NK-92 (cell line): ENCODE measurements around the gene SLC2A9.

Experiments
- DNase-seq: peaks from one replicate; lab custom pipeline; 2025; ENCODE audit not compliant: unreplicated experiment; lab: John Stamatoyannopoulos, UW

Gene SLC2A9

DNA sequence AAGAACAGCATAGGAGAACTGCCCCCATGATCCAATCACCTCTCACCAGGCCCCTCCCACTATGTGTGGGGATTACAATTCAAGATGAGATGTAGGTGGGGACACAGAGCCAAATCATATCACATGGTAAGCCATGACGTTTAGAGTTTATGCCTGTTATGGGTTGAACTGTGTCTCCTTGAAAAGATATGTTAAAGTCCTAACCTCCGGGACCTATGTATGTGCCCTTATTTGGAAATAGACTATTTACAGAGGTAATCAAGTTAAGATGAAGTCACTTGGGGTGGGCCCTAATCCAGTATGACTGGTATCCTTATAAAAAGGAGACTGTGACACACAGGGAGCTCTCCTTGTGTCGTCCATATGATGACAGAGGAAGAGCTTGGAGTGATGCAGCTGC lies 25.2 kb upstream of the SLC2A9 start:
- no peak for DNase-seq

- no peak for DNase-seq
Measured at GRCh38 chr4:10045481-10045880, 24.2 kb upstream of the SLC2A9 start.

- DNase-seq, result no peak
Measured at GRCh38 chr4:10041036-10041435, 19.7 kb upstream of the SLC2A9 start.

GRCh38 chr4:10040049-10040892 lies 19.0 kb upstream of the SLC2A9 start:
- DNase-seq, result no peak

- no peak for DNase-seq
Measured at GRCh38 chr4:10036807-10037342, 15.6 kb upstream of the SLC2A9 start.

GRCh38 chr4:10035130-10035529 lies 13.8 kb upstream of the SLC2A9 start:
- no peak for DNase-seq

DNA sequence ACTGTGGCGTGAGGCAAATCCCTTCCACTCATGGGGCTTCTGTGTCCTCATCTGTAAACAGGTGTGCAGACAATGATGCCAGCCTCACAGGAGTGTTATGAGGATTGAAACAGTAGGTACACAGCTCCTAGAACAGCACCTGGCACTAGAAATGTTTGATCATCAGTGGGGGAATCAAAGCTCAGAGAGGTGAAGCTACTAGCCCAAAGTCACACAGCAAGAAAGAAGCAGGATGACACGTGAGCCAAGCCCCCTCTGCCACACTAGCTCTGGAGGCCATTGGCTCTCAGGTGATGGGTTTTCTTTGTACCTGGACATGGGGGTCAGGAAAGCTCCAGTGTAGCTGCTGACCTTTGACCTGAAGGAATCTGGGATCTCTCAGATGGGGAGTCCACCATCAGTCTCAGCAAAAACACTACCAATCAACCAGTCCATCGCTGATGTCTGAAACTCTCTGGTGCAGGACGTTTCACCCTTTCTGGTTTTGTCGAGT lies 13.4 kb upstream of the SLC2A9 start:
- DNase-seq, result no peak

GRCh38 chr4:10034136-10034535 lies 12.8 kb upstream of the SLC2A9 start:
- DNase-seq, result no peak

- no peak for DNase-seq
Measured at GRCh38 chr4:10033191-10033881, 12.0 kb upstream of the SLC2A9 start.

DNA sequence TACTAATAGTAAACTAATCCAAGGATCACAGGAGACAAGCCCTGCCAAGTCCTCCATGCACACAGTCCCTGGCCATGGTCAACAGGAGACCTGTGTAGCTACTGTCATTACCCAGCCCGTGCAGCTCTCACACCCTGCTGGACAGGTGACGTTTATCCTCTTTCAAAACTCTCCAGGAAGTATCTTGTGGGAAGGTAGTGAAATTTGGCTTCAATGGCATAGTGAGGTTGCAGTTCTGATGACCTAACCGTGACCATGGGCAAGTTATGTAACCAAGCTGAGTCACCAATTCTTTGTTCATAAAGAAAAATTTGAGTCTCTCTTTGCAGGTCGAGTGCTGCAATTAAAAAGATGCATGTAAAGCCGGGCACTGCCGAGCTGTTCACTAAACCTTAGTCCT lies 11.3 kb upstream of the SLC2A9 start:
- no peak for DNase-seq

DNA sequence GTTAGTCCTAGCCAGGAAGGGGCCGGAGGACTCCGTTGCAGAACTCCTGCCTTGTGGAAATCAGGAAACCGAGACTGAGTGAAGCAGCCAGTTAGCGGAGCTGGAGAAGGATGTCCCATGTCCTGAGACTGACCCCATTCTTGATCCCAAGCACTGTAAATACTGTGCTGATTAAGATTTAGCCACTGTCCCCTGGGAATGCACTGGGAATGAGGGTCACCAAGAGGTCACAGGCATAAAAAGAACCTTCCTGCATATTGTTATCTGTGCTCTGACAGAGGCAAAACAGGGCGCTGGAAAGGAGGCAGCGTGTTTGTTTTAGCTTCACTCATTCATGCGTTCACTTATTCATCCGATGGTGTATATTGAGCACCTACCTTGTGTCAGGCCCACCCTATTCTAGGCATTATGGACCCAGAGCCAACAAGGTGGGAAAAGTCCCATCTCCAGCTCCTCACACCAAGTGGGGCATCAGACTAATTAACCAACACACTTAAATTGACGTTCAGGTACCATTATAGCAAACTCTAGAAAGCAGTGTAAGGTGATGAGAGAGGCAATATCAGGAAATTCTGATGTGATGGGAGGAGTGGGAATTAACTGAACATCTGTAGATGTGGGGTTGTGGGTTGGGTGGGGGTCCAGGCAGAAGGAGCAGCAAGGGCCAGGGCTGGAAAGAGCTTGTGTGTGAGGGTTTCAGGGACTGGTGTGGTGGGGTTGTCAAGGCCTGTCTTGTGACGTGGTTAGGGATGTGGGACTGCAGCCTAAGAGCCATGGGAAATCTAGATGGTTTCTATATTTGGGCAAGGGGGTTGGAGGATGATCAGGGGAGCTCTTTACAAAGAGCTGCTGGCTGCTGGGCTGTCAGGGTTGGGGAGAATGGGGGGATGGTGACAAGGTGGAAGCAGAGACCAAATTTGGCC lies 10.6 kb upstream of the SLC2A9 start:
- no peak for DNase-seq

GRCh38 chr4:10030972-10031667 lies 9.8 kb upstream of the SLC2A9 start:
- no peak for DNase-seq

DNA sequence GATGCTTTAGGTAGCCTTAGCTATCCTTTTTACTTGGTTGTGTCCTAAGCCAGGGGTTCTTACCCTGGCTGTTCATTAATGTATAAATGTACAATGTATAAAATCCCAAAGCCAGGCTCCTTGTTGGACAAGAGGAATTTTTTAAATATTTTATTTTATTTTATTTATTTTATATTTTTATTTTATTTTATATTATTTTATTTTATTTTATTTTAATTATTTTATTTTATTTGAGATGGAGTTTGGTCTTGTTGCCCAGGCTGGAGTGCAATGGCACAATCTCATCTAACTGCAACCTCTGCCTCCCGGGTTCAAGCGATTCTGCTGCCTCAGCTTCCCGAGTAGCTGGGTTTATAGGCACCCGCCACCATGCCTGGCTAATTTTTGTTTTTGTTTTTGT lies 8.1 kb upstream of the SLC2A9 start:
- no peak for DNase-seq

DNA sequence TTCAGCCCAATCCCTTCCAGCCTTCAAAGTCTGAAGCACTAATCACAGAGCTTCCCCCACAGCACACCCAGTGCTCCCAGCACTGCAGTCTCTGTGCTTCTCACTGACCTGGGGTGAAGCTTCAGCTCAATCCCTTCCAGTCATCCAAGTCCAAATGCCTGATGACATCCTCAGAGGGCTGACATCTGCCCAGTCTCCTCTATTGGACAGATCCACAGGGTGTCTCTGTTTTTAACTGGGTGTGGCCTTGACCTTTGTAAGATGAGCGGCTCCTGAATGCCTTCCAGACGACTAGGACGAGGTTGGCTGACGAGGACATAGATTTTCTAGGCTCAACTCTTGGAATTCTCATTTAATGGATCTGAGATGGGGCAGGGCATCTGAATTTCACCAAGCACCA lies 7.6 kb upstream of the SLC2A9 start:
- DNase-seq, result no peak

DNA sequence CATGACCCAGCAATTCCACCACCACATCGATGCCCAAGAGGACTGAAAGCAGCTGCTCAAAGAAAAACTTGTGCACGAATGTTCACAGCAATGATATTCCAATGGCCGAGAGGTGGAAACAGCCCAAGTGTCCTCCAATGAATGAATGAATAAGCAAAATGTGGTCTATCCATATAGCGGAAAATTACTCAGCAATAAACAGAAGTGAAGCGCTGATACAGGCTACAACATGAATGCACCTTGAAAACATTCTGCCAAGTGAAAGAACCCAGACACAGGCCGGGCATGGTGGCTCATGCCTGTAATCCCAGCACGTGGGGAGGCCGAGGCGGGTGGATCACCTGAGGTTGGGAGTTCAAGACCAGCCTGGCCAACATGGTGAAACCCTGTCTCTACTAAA lies 5.2 kb upstream of the SLC2A9 start:
- DNase-seq, result no peak

DNA sequence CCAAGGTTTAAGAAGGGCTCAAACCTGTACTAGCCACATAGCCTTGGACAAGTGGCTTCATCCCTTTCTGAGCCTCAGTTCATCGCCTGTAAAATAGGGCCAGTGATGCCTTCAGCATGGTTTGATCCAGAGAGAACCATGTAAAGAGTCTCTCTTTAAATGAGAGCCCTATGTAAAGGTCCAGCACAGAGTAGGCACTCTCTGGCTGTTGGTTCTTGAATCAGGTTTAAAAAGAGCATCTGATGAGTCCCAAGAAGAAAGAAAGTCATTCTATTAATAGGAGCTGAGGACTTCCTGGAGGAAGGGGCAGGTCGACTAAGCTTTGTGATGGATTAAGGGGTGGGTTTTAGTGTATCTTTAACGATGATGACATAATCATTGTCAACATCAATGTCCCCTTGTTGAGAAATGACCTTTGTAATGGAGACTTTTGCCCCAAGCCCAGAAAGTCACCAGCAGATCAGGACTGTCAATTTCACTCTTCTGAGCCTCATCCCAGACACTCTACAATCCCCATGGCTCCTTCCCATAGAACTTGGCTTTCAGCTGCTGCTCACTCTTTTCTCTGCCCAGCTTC lies 4.0 kb upstream of the SLC2A9 start:
- DNase-seq, result no peak

DNA sequence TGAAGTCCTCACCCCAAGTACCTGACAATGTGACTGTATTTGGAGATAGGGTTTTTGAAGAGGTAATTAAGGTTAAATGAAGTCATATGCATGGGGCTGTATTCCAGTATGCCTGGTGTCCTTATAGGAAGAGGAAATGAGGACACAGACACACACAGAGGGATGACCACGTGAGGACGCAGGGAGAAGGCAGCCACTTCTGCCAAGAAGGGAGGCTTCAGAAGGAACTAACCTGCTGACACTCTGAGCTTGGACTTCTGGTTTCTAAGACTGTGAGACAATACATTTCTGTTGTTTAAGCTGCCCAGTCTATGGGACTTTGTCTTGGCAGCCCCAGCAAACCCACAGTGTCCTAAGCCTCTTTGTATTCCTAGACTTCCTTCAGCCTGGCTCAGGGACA lies 3.0 kb upstream of the SLC2A9 start:
- no peak for DNase-seq

DNA sequence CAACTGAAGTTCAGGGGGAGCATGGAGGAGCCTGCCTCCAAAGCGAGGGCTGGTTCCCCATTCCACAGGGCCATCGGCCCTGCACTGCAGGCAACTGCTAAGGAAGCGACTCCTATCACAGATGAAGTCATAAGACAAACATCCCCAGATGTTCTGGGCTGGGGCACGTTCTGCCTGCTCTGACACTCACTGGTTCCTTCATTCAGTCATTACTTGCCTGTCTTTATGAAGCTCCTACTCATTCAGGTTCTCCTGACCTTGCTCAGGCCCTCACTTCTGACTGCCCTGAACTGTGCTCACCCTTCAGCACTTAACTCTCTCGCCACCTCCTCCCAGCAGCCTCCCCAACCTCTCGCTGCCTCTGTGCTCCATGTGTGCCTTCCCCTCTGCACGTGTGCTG lies 2.5 kb upstream of the SLC2A9 start:
- DNase-seq, result no peak

GRCh38 chr4:10023050-10023419 lies 1.7 kb upstream of the SLC2A9 start:
- no peak for DNase-seq

DNA sequence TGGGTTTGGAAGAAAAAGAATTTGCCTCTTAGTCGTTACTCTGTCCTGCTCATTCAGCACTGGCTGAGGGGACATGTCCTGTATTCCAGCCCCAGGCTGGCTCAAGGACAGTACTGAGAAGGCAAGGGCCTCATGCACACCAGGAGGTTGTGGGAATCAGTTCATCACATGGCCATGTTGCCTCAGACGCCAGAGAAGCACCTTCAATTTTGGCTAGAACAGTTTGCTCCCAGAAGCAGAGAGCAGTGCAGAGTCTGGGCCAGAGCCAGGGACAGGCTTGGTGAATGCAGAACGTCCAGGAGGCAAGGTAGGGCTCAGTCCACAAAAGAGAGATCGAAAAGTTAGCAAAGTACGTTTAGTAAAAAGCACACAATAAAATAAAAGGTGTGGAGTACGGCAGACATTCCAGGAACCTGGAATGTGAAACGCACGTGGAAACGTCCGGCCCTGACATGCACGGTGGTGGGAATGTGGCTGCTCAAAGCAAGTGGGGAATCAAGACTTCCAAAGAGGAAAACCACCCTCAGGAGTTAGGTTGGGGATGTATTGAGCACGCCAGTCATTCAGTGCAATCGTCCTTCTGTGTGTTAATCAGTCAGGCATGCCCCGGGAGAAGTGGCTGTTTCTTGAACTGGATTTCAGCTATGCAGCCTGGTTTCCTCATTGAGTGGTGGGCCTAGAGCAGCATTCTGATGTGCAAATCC lies 1.2 kb upstream of the SLC2A9 start:
- DNase-seq, result no peak
